CD14-positive monocyte (primary cell): ENCODE results near the gene ZMYM1. TPM values are rescaled to one million over a fixed set of nuclear protein-coding genes. Genes with fewer than 3 reads are reported as not detected.
"Not testable (repeated sequence)": the region's sequence is repeated elsewhere in the genome, so short reads cannot be mapped to it uniquely, and the experiment has no call there.

Experiments used
- DNase-seq, 3 donors: peaks; one replicate each; pipeline ENCODE4 v3.0.0-alpha.2; 2011 to 2022
- H2AFZ ChIP-seq: 2 replicates; pipeline ENCODE4 v1.6.0; 2012; ENCODE audit warnings: mild to moderate bottlenecking, low read depth, low read length, inconsistent platforms; ENCODE audit not compliant: insufficient read depth, poor library complexity, severe bottlenecking
- H3K27ac ChIP-seq, 2 donors: 1 replicate in 1 of 2; 2 replicates in 1 of 2; pipeline ENCODE4 v1.5.1; 2012 to 2013; ENCODE audit warnings: low read length in 2 of 2, control low read depth in 1 of 2, inconsistent platforms in 1 of 2, low read depth in 1 of 2, mild to moderate bottlenecking in 1 of 2
- H3K27me3 ChIP-seq, 2 donors: one replicate each; pipeline versions ENCODE4 v1.6.0 to v1.6.1; 2011 to 2013; ENCODE audit warnings: low read length in 2 of 2; ENCODE audit not compliant: control insufficient read depth in 2 of 2, insufficient read depth in 2 of 2
- H3K36me3 ChIP-seq, 2 donors: replicated peaks in 1 of 2; 1 replicate in 1 of 2; 2 replicates in 1 of 2; pipeline versions ENCODE4 v1.5.1 to v1.6.1; 2012 to 2013; ENCODE audit warnings: low read length in 2 of 2, control low read depth in 1 of 2, inconsistent platforms in 1 of 2, mild to moderate bottlenecking in 1 of 2; ENCODE audit not compliant: insufficient read depth in 2 of 2, control insufficient read depth in 1 of 2
- H3K4me1 ChIP-seq, 2 donors: 1 replicate in 1 of 2; 2 replicates in 1 of 2; pipeline versions ENCODE4 v1.5.1 to v1.6.1; 2012 to 2013; ENCODE audit warnings: low read length in 2 of 2, control low read depth in 1 of 2, inconsistent platforms in 1 of 2, mild to moderate bottlenecking in 1 of 2, moderate library complexity in 1 of 2; ENCODE audit not compliant: insufficient read depth in 2 of 2, control insufficient read depth in 1 of 2
- H3K4me2 ChIP-seq: replicated peaks from 2 replicates; pipeline ENCODE3; 2012; ENCODE audit warnings: low read length, moderate library complexity, mild to moderate bottlenecking; ENCODE audit not compliant: poor library complexity, severe bottlenecking; ENCODE audit errors: extremely low read depth
- H3K4me3 ChIP-seq, 3 experiments: fragments of 200-600 bp in 1 of 3; sonication (generic) in 1 of 3; replicated peaks in 1 of 3; 1 replicate in 2 of 3; 2 replicates in 1 of 3; pipeline ENCODE4 v1.5.1; 2011 to 2013; ENCODE audit warnings: low read length in 3 of 3, mild to moderate bottlenecking in 3 of 3, control low read depth in 2 of 3, low read depth in 2 of 3, inconsistent platforms in 1 of 3, moderate library complexity in 1 of 3
- H3K79me2 ChIP-seq: 2 replicates; pipeline ENCODE4 v1.6.0; 2012; ENCODE audit warnings: mild to moderate bottlenecking, control low read depth, inconsistent platforms, low read length, moderate library complexity; ENCODE audit not compliant: insufficient read depth
- H3K9ac ChIP-seq: 2 replicates; pipeline ENCODE4 v1.6.0; 2017; ENCODE audit warnings: low read length, mild to moderate bottlenecking; ENCODE audit not compliant: insufficient read depth, poor library complexity, severe bottlenecking
- H3K9me3 ChIP-seq, 2 donors: replicated peaks in 1 of 2; 1 replicate in 1 of 2; 2 replicates in 1 of 2; pipeline versions ENCODE4 v1.5.1 to v1.6.1; 2012 to 2013; ENCODE audit warnings: low read length in 2 of 2, control low read depth in 1 of 2; ENCODE audit not compliant: control insufficient read depth in 1 of 2, insufficient read depth in 1 of 2
- H4K20me1 ChIP-seq: 2 replicates; pipeline ENCODE4 v1.6.0; 2012; ENCODE audit warnings: mild to moderate bottlenecking, low read length, control low read depth, moderate library complexity; ENCODE audit not compliant: insufficient read depth
- H3K27ac Mint-ChIP-seq, 7 donors: one replicate each; pipeline ENCODE4 v1.8.0; 2020; ENCODE audit warnings: mild to moderate bottlenecking in 7 of 7, mixed read lengths in 7 of 7, moderate library complexity in 6 of 7, inconsistent platforms in 2 of 7
- H3K27me3 Mint-ChIP-seq, 3 donors: one replicate each; pipeline ENCODE4 v1.8.0; 2021 to 2022; ENCODE audit warnings: low read depth in 3 of 3, mild to moderate bottlenecking in 3 of 3, mixed read lengths in 3 of 3, moderate library complexity in 3 of 3, inconsistent platforms in 1 of 3
- H3K36me3 Mint-ChIP-seq, 2 donors: one replicate each; pipeline ENCODE4 v1.8.0; 2020; ENCODE audit warnings: mixed read lengths in 2 of 2, inconsistent platforms in 1 of 2, mild to moderate bottlenecking in 1 of 2
- H3K4me1 Mint-ChIP-seq: one replicate; pipeline ENCODE4 v1.8.0; 2020; ENCODE audit warnings: mild to moderate bottlenecking, mixed read lengths
- H3K4me3 Mint-ChIP-seq, 2 donors: one replicate each; pipeline ENCODE4 v1.8.0; 2020; ENCODE audit warnings: mild to moderate bottlenecking in 2 of 2, mixed read lengths in 2 of 2, moderate library complexity in 1 of 2
- H3K9me3 Mint-ChIP-seq, 7 donors: one replicate each; pipeline ENCODE4 v1.8.0; 2020 to 2022; ENCODE audit warnings: mixed read lengths in 7 of 7, mild to moderate bottlenecking in 6 of 7, moderate library complexity in 6 of 7, inconsistent platforms in 2 of 7
- CTCF ChIP-seq: fragments of 200-600 bp; IDR thresholded peaks from one replicate; pipeline ENCODE4 v1.8.0; 2022; ENCODE audit warnings: antibody characterized with exemption, mild to moderate bottlenecking
- WGBS: methylation state at CpG from one replicate; pipeline ENCODE4 v1.1.5; 2013; ENCODE audit warnings: missing lambda C conversion rate; ENCODE audit not compliant: insufficient coverage; 5-methylcytosine and 5-hydroxymethylcytosine counted together
- intact Hi-C, 2 donors: fragments of 100-400 bp; cut with micrococcal nuclease; formaldehyde crosslinking; loops; one replicate each; pipeline versions ENCODE4 v1.15.0 to v1.15.1; 2023
- polyA plus RNA-seq, 3 donors: library from polyadenylated mRNA; depleted of rRNA in 1 of 3; unstranded in 2 of 3; stranded (reverse) in 1 of 3; fragments of 300-500 nt in 2 of 3; fragments of >200 nt in 1 of 3; fragmentation: Illumina TruSeq in 2 of 3; gene quantifications; 1 replicate in 2 of 3; 2 replicates in 1 of 3; pipeline ENCODE4 v1.2.3, GENCODE V29; 2012 to 2021

ZMYM1 gene
- polyA plus RNA-seq, 3 donors: 3.4 to 6.1 (median 4.5) TPM

GRCh38 chr1:35136780-35137179, 57.6 kb downstream of the ZMYM1 start:
- Mint-ChIP-seq H3K4me1 (no peaks in the 10 kb centered on the region), H3K4me3 (no peak overlapping the region), H3K36me3 (no peaks in the 10 kb centered on the region), H3K9me3 (peaks cover 0 to 3% (median 0%) of the 10 kb centered on the region in 7 donors), H3K27me3 (peaks cover 0 to 9% (median 5%) of the 10 kb centered on the region in 3 donors), H3K27ac (no peak overlapping the region)
- no peak overlapping the region for H3K9ac ChIP-seq
- WGBS: 75% methylated on average over 1 of the region's 3 CpGs
- H3K9me3 ChIP-seq: no peaks in the 10 kb centered on the region
- no peak overlapping the region for H3K4me2 ChIP-seq
- intact Hi-C loops: no loop called here
- H2AFZ ChIP-seq: no peak overlapping the region
- no peaks in the 10 kb centered on the region for H3K4me1 ChIP-seq
- no peak for TF ChIP-seq CTCF
- H3K27ac ChIP-seq: no peak overlapping the region
- H3K36me3 ChIP-seq: no peaks in the 10 kb centered on the region
- no peaks in the 10 kb centered on the region for H4K20me1 ChIP-seq
- no peaks in the 10 kb centered on the region for H3K79me2 ChIP-seq
- DNase-seq: no peak
- no peaks in the 10 kb centered on the region for H3K27me3 ChIP-seq
- no peak overlapping the region for H3K4me3 ChIP-seq

GRCh38 chr1:35137590-35137989, 58.4 kb downstream of the ZMYM1 start:
- intact Hi-C loops: not testable (repeated sequence)

GRCh38 chr1:35142294-35142693, 63.1 kb downstream of the ZMYM1 start:
- H3K36me3 Mint-ChIP-seq, H2AFZ ChIP-seq, H3K4me3 ChIP-seq, H3K79me2 ChIP-seq, H3K4me3 Mint-ChIP-seq, H3K4me1 Mint-ChIP-seq, intact Hi-C loops, H4K20me1 ChIP-seq, DNase-seq, H3K27ac Mint-ChIP-seq, H3K27me3 ChIP-seq, H3K9ac ChIP-seq, H3K9me3 Mint-ChIP-seq, H3K36me3 ChIP-seq, H3K4me1 ChIP-seq, H3K9me3 ChIP-seq, H3K27me3 Mint-ChIP-seq, H3K4me2 ChIP-seq, H3K27ac ChIP-seq: not testable (repeated sequence)

More at GRCh38 chr1:35137590-35137989, 58.4 kb downstream of the ZMYM1 start:
- not testable (repeated sequence) for H4K20me1 ChIP-seq, H3K4me2 ChIP-seq, H3K36me3 ChIP-seq, H3K79me2 ChIP-seq, H3K9ac ChIP-seq, H3K9me3 ChIP-seq, DNase-seq, H3K27me3 ChIP-seq, H3K4me3 ChIP-seq, H3K9me3 Mint-ChIP-seq, H3K4me1 ChIP-seq, H3K27ac Mint-ChIP-seq, H3K36me3 Mint-ChIP-seq, H3K4me3 Mint-ChIP-seq, H3K27ac ChIP-seq, H3K27me3 Mint-ChIP-seq, H3K4me1 Mint-ChIP-seq, H2AFZ ChIP-seq
- 100% methylated on average over 3 of the region's 5 CpGs for WGBS

DNA sequence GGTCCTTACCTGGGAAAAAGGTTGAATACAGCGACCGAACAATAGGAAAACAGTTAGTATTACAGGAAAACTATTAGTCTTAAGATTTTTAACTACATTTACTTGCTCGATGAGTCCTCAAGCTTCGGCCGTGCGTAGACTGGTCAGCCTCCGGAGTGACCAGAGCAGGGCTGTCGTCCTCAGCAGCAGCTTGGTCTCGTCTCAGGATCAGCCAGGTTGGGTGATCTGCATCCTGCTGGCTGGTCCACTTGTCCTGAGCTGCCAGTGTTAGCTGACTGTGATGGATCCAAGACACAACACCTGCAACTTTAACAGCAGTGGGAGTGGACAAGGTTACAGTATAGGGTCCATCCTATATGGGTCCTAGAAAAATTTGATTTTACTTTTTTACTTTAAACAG, 63.5 kb downstream of the ZMYM1 start:
- H2AFZ ChIP-seq, H3K9me3 ChIP-seq, DNase-seq, H3K27me3 ChIP-seq, H3K27ac ChIP-seq, H3K36me3 Mint-ChIP-seq, H3K4me1 ChIP-seq, H3K4me1 Mint-ChIP-seq, H4K20me1 ChIP-seq, H3K36me3 ChIP-seq, H3K79me2 ChIP-seq, intact Hi-C loops, H3K9me3 Mint-ChIP-seq, H3K27ac Mint-ChIP-seq, H3K9ac ChIP-seq, H3K4me2 ChIP-seq, H3K4me3 Mint-ChIP-seq, H3K27me3 Mint-ChIP-seq, H3K4me3 ChIP-seq: not testable (repeated sequence)
- WGBS: 97% methylated on average over 7 of the region's 9 CpGs
